GM12878 (cell line): ENCODE data around the gene CETN1.

ENCODE experiments used
- CHD2 ChIP-seq: IDR thresholded peaks from 2 replicates; pipeline ENCODE4 v1.6.1; 2011; ENCODE audit warnings: low read depth, low read length, improper control_type of control experiment, borderline replicate concordance
- CTCF ChIP-seq, 3 experiments: IDR thresholded peaks in 2 of 3; conservative IDR thresholded peaks in 1 of 3; 2 replicates each; pipeline ENCODE4 v1.5.1; 2011; ENCODE audit warnings: low read depth in 3 of 3, low read length in 3 of 3, mild to moderate bottlenecking in 3 of 3, control low read depth in 2 of 3, moderate library complexity in 2 of 3, inconsistent platforms in 1 of 3, mixed read lengths in 1 of 3; ENCODE audit not compliant: control insufficient read depth in 2 of 3, insufficient read depth in 1 of 3; ENCODE audit errors: extremely low read depth in 1 of 3
- FOS ChIP-seq: IDR thresholded peaks from 3 replicates; pipeline ENCODE4 v1.6.1; 2011; ENCODE audit warnings: borderline replicate concordance; ENCODE audit not compliant: insufficient read length; ENCODE audit errors: extremely low read depth
- HCFC1 ChIP-seq: fragments of 150-350 bp; IDR thresholded peaks from 2 replicates; pipeline ENCODE4 v1.6.1; 2014; ENCODE audit warnings: low read length
- MEF2A ChIP-seq: IDR thresholded peaks from 2 replicates; pipeline ENCODE4 v1.6.1; 2011; ENCODE audit warnings: low read depth, mild to moderate bottlenecking, low read length, moderate library complexity; ENCODE audit not compliant: insufficient read depth
- RUNX3 ChIP-seq: IDR thresholded peaks from 2 replicates; pipeline ENCODE4 v1.6.1; 2012; ENCODE audit warnings: low read length, inconsistent platforms
- ZNF384 ChIP-seq: IDR thresholded peaks from 2 replicates; pipeline ENCODE4 v1.6.1; 2012; ENCODE audit warnings: low read depth, mild to moderate bottlenecking, low read length, improper control_type of control experiment, borderline replicate concordance
- TF ChIP-seq, protein P1 (sequence below): IDR thresholded peaks from 2 replicates; pipeline ENCODE4 v1.6.1; 2012; ENCODE audit warnings: mild to moderate bottlenecking, low read depth, low read length
- TF ChIP-seq, protein P2 (sequence below): IDR thresholded peaks from 2 replicates; pipeline ENCODE4 v1.6.1; 2012; ENCODE audit warnings: low read depth, low read length, improper control_type of control experiment

DNA sequence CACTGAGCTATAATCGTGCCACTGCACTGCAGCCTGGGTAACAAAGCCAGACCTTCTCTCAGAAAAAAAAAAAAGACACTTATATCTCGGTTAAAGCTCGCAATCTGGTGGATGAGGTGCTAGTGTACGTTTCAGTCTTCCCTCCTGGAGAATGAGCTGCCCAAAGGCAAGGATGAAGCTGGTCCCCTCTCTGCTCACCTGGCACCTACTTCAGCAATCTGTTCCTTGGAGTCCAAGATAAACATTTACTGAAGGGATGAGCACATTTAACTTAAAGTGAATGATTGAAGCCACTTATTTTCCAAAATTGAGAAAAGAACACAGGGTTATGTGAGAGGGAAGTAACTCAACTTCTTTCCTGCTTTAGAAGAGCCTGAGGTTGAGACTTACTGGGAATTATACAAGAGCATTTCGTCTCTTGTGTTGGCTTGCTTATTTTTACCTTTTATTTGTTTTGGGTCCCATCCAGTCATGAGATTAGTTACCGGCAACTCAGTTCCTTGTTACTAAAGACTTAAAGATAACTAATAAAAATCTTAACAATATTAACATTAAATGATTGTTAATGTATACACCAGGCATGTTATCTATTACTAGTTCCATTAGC is 46.1 kb upstream of the CETN1 start:
- TF ChIP-seq RUNX3 = no peak
- TF ChIP-seq CTCF (IDR thresholded peaks at IDR 0.05 in 2 of 3, conservative IDR thresholded peaks at IDR 0.05 in 1 of 3; ENCODE audit: control insufficient read depth in 2 of 3, extremely low read depth in 1 of 3, insufficient read depth in 1 of 3, low read depth in 3 of 3, low read length in 3 of 3) = no peak
- no peak for TF ChIP-seq CHD2
- TF ChIP-seq, protein P1, sequence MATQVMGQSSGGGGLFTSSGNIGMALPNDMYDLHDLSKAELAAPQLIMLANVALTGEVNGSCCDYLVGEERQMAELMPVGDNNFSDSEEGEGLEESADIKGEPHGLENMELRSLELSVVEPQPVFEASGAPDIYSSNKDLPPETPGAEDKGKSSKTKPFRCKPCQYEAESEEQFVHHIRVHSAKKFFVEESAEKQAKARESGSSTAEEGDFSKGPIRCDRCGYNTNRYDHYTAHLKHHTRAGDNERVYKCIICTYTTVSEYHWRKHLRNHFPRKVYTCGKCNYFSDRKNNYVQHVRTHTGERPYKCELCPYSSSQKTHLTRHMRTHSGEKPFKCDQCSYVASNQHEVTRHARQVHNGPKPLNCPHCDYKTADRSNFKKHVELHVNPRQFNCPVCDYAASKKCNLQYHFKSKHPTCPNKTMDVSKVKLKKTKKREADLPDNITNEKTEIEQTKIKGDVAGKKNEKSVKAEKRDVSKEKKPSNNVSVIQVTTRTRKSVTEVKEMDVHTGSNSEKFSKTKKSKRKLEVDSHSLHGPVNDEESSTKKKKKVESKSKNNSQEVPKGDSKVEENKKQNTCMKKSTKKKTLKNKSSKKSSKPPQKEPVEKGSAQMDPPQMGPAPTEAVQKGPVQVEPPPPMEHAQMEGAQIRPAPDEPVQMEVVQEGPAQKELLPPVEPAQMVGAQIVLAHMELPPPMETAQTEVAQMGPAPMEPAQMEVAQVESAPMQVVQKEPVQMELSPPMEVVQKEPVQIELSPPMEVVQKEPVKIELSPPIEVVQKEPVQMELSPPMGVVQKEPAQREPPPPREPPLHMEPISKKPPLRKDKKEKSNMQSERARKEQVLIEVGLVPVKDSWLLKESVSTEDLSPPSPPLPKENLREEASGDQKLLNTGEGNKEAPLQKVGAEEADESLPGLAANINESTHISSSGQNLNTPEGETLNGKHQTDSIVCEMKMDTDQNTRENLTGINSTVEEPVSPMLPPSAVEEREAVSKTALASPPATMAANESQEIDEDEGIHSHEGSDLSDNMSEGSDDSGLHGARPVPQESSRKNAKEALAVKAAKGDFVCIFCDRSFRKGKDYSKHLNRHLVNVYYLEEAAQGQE = no peak
- TF ChIP-seq, protein P2, sequence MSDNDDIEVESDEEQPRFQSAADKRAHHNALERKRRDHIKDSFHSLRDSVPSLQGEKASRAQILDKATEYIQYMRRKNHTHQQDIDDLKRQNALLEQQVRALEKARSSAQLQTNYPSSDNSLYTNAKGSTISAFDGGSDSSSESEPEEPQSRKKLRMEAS = no peak
- TF ChIP-seq HCFC1 = no peak
- TF ChIP-seq MEF2A = no peak
- TF ChIP-seq ZNF384 = no peak
- TF ChIP-seq FOS = no peak
